ENCODE results near the gene AJAP1. TPM values are rescaled to one million over a fixed set of nuclear protein-coding genes. Genes with fewer than 3 reads are reported as not detected.

Gene AJAP1
- polyA plus RNA-seq, 1 of the 3 experiments (the other 2 are of a cell fraction), result not detected

DNA sequence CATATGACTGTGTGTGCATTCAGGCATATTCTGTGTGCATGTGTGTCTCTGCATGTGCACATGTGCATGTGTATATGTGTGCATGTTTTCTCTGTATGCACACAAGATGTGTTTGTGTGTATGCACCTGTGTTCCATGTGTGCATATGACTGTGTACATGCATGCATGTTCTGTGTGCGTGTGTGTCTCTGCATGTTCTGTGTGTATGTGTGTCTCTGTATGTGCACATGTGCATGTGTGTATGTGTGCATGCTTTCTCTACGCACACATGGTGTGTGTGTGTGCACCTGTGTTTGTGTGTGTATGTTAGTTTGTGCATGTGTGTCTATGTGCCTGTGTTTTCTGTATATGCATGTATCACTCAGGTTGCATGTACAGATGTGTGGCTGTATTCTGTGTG lies 42.3 kb downstream of the AJAP1 start:
- POLR2A ChIA-PET, result no interaction called here
- Histone ChIP-seq H3K4me1 (ENCODE audit: control insufficient read depth in 1 of 2, insufficient read depth in 2 of 2, low read depth in 1 of 2, low read length in 1 of 2) (peaks cover 0 to 2% of the 10 kb centered on the region in 2 experiments; a peak in 1 of 4 replicates), H3K27ac (ENCODE audit: low read depth in 2 of 2, low read length in 1 of 2) (no peak overlapping the region), H3F3A (replicated peaks; ENCODE audit: insufficient read depth) (no peaks in the 10 kb centered on the region), H3K27me3 (ENCODE audit: insufficient read depth) (no peaks in the 10 kb centered on the region), H3K36me3 (replicated peaks in 1 of 2; ENCODE audit: control insufficient read depth in 1 of 2, insufficient read depth in 2 of 2, low read length in 1 of 2) (no peaks in the 10 kb centered on the region), H2AFZ (ENCODE audit: low read depth) (no peak overlapping the region), H4K20me1 (ENCODE audit: insufficient read depth) (no peaks in the 10 kb centered on the region), H3K79me2 (ENCODE audit: insufficient read depth) (no peaks in the 10 kb centered on the region), H3K9me3 (no peaks in the 10 kb centered on the region), H3K9me2 (no peaks in the 10 kb centered on the region), H3K4me3 (ENCODE audit: low read depth in 2 of 2, low read length in 1 of 2) (no peak overlapping the region), H3K4me2 (no peak overlapping the region), H3K9ac (no peak overlapping the region)
- 31% methylated on average over 2 of the region's 2 CpGs for WGBS (ENCODE audit: low lambda C conversion rate)
- CTCF ChIA-PET, result no interaction called here
- no peak for DNase-seq
- TF ChIP-seq, protein P1, sequence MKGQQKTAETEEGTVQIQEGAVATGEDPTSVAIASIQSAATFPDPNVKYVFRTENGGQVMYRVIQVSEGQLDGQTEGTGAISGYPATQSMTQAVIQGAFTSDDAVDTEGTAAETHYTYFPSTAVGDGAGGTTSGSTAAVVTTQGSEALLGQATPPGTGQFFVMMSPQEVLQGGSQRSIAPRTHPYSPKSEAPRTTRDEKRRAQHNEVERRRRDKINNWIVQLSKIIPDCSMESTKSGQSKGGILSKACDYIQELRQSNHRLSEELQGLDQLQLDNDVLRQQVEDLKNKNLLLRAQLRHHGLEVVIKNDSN (IDR thresholded peaks at IDR 0.05; ENCODE audit: borderline replicate concordance, low read depth), result no peak
- no peak for TF ChIP-seq SMC3 (IDR thresholded peaks at IDR 0.05; ENCODE audit: low read depth, low read length)
- TF ChIP-seq YY1 (IDR thresholded peaks at IDR 0.05; ENCODE audit: low read depth), result no peak
- no peak for TF ChIP-seq ELF1 (IDR thresholded peaks at IDR 0.05)
- TF ChIP-seq, protein P2, sequence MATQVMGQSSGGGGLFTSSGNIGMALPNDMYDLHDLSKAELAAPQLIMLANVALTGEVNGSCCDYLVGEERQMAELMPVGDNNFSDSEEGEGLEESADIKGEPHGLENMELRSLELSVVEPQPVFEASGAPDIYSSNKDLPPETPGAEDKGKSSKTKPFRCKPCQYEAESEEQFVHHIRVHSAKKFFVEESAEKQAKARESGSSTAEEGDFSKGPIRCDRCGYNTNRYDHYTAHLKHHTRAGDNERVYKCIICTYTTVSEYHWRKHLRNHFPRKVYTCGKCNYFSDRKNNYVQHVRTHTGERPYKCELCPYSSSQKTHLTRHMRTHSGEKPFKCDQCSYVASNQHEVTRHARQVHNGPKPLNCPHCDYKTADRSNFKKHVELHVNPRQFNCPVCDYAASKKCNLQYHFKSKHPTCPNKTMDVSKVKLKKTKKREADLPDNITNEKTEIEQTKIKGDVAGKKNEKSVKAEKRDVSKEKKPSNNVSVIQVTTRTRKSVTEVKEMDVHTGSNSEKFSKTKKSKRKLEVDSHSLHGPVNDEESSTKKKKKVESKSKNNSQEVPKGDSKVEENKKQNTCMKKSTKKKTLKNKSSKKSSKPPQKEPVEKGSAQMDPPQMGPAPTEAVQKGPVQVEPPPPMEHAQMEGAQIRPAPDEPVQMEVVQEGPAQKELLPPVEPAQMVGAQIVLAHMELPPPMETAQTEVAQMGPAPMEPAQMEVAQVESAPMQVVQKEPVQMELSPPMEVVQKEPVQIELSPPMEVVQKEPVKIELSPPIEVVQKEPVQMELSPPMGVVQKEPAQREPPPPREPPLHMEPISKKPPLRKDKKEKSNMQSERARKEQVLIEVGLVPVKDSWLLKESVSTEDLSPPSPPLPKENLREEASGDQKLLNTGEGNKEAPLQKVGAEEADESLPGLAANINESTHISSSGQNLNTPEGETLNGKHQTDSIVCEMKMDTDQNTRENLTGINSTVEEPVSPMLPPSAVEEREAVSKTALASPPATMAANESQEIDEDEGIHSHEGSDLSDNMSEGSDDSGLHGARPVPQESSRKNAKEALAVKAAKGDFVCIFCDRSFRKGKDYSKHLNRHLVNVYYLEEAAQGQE (IDR thresholded peaks at IDR 0.05; ENCODE audit: low read depth, low read length), result no peak
- TF ChIP-seq RFX5 (IDR thresholded peaks at IDR 0.05; ENCODE audit: low read length), result no peak
- TF ChIP-seq TAF1 (IDR thresholded peaks at IDR 0.05; ENCODE audit: borderline replicate concordance, low read depth, low read length), result no peak
- TF ChIP-seq GABPA (IDR thresholded peaks at IDR 0.05; ENCODE audit: low read depth), result no peak
- TF ChIP-seq TCF12 (IDR thresholded peaks at IDR 0.05), result no peak
- no peak for TF ChIP-seq EP300 (IDR thresholded peaks at IDR 0.05; ENCODE audit: borderline replicate concordance in 1 of 2, low read depth in 1 of 2, low read length in 1 of 2)
- TF ChIP-seq TEAD4 (IDR thresholded peaks at IDR 0.05; ENCODE audit: borderline replicate concordance, insufficient read depth), result no peak
- TF ChIP-seq, protein P3, sequence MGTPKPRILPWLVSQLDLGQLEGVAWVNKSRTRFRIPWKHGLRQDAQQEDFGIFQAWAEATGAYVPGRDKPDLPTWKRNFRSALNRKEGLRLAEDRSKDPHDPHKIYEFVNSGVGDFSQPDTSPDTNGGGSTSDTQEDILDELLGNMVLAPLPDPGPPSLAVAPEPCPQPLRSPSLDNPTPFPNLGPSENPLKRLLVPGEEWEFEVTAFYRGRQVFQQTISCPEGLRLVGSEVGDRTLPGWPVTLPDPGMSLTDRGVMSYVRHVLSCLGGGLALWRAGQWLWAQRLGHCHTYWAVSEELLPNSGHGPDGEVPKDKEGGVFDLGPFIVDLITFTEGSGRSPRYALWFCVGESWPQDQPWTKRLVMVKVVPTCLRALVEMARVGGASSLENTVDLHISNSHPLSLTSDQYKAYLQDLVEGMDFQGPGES (IDR thresholded peaks at IDR 0.05; ENCODE audit: low read depth, low read length), result no peak

DNA sequence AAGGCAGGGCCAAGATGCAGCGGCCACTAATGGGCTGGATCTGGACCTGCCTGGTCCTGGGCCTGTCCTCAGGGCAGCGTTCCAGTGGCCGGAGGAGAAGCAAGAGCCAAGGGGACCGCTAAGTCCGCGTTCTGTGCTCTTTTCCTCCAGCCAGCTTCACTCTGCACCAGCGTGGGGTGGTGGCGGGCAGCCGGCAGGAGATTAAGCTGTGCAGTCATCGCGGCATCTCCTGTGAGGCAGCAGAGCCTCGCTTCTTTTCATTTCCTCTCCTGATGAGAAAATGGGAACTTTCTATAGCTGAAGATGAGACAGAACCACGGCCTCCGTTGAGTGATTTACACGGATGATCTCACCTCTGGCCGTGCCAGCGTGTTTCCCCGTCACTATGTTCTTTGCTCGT lies 43.4 kb downstream of the AJAP1 start:
- WGBS (ENCODE audit: low lambda C conversion rate), result 66% methylated on average over 12 of the region's 19 CpGs
- no peak for TF ChIP-seq YY1 (IDR thresholded peaks at IDR 0.05; ENCODE audit: low read depth)
- no peak for TF ChIP-seq CHD2 (IDR thresholded peaks at IDR 0.05; ENCODE audit: low read length, partially characterized antibody)
- TF ChIP-seq, protein P4, sequence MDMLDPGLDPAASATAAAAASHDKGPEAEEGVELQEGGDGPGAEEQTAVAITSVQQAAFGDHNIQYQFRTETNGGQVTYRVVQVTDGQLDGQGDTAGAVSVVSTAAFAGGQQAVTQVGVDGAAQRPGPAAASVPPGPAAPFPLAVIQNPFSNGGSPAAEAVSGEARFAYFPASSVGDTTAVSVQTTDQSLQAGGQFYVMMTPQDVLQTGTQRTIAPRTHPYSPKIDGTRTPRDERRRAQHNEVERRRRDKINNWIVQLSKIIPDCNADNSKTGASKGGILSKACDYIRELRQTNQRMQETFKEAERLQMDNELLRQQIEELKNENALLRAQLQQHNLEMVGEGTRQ (IDR thresholded peaks at IDR 0.05; ENCODE audit: borderline replicate concordance, low read depth, low read length), result no peak
- TF ChIP-seq, protein P5, sequence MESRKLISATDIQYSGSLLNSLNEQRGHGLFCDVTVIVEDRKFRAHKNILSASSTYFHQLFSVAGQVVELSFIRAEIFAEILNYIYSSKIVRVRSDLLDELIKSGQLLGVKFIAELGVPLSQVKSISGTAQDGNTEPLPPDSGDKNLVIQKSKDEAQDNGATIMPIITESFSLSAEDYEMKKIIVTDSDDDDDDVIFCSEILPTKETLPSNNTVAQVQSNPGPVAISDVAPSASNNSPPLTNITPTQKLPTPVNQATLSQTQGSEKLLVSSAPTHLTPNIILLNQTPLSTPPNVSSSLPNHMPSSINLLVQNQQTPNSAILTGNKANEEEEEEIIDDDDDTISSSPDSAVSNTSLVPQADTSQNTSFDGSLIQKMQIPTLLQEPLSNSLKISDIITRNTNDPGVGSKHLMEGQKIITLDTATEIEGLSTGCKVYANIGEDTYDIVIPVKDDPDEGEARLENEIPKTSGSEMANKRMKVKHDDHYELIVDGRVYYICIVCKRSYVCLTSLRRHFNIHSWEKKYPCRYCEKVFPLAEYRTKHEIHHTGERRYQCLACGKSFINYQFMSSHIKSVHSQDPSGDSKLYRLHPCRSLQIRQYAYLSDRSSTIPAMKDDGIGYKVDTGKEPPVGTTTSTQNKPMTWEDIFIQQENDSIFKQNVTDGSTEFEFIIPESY (IDR thresholded peaks at IDR 0.05; ENCODE audit: borderline replicate concordance, low read depth), result no peak
- TF ChIP-seq, protein P2 (IDR thresholded peaks at IDR 0.05; ENCODE audit: low read depth, low read length), result no peak

More for the DNA sequence above, 43.4 kb downstream of the AJAP1 start:
- H3K9me2 ChIP-seq, result no peaks in the 10 kb centered on the region
- no peak overlapping the region for H3K9ac ChIP-seq
- no peak overlapping the region for H3K4me3 ChIP-seq (ENCODE audit: low read depth in 2 of 2, low read length in 1 of 2)
- POLR2A ChIA-PET, result no interaction called here
- no peaks in the 10 kb centered on the region for H3K9me3 ChIP-seq
- no peaks in the 10 kb centered on the region for H3K36me3 ChIP-seq (replicated peaks in 1 of 2; ENCODE audit: control insufficient read depth in 1 of 2, insufficient read depth in 2 of 2, low read length in 1 of 2)
- H3K27ac ChIP-seq (ENCODE audit: low read depth in 2 of 2, low read length in 1 of 2), result no peak overlapping the region
- H2AFZ ChIP-seq (ENCODE audit: low read depth), result no peak overlapping the region
- DNase-seq, result no peak
- H3K4me1 ChIP-seq (ENCODE audit: control insufficient read depth in 1 of 2, insufficient read depth in 2 of 2, low read depth in 1 of 2, low read length in 1 of 2), result peaks cover 0 to 4% of the 10 kb centered on the region in 2 experiments; a peak in 1 of 4 replicates
- no peak overlapping the region for H3K4me2 ChIP-seq
- H3F3A ChIP-seq (replicated peaks; ENCODE audit: insufficient read depth), result no peaks in the 10 kb centered on the region
- no peaks in the 10 kb centered on the region for H4K20me1 ChIP-seq (ENCODE audit: insufficient read depth)
- no peaks in the 10 kb centered on the region for H3K79me2 ChIP-seq (ENCODE audit: insufficient read depth)
- H3K27me3 ChIP-seq (ENCODE audit: insufficient read depth), result no peaks in the 10 kb centered on the region
- CTCF ChIA-PET, result no interaction called here

Measured in SK-N-SH (cell line).